NCI-H82 treated with DMSO at 0.1 percent for 48 hours (cell line): ENCODE measurements around the gene NTHL1.
"Not testable (repeated sequence)": the region's sequence is repeated elsewhere in the genome, so short reads cannot be mapped to it uniquely, and the experiment has no call there.

Experiments used
- DNase-seq: peaks from one replicate; lab custom pipeline; 2025; ENCODE audit not compliant: unreplicated experiment; lab: John Stamatoyannopoulos, UW

Gene NTHL1

DNA sequence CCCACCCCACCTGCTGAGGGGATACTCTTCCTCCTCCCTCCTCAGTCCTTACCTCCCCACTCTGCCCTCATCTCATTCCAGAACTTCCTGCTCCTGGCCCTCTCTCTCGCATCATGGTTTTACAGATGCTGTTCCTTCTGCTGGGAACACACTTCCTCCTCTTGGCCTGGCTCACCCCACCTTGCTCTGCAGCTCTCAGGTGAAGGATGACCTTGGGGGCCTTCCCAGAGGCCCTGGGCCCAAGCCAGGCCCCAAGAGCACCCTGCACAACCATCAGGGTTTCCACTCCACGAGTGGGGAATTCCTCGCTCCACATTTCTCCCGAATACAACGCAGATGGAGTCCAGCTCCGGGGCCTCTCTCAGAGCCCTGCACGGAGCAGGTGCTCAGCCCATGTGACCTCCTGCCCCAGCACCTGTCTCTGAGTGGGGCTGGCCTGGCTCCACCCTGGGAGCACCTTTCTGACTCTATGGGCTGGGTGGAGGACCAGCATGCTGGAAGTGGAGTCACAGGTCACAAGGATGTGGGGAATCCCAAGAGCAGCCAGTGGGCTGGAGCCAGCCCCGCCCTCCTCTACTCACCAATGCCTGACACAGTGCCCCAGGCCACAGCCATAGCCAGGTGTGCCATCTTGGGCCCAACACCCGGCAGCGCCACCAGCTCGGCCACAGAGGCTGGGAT is 4.5 kb downstream of the NTHL1 start:
- DNase-seq: no peak

DNA sequence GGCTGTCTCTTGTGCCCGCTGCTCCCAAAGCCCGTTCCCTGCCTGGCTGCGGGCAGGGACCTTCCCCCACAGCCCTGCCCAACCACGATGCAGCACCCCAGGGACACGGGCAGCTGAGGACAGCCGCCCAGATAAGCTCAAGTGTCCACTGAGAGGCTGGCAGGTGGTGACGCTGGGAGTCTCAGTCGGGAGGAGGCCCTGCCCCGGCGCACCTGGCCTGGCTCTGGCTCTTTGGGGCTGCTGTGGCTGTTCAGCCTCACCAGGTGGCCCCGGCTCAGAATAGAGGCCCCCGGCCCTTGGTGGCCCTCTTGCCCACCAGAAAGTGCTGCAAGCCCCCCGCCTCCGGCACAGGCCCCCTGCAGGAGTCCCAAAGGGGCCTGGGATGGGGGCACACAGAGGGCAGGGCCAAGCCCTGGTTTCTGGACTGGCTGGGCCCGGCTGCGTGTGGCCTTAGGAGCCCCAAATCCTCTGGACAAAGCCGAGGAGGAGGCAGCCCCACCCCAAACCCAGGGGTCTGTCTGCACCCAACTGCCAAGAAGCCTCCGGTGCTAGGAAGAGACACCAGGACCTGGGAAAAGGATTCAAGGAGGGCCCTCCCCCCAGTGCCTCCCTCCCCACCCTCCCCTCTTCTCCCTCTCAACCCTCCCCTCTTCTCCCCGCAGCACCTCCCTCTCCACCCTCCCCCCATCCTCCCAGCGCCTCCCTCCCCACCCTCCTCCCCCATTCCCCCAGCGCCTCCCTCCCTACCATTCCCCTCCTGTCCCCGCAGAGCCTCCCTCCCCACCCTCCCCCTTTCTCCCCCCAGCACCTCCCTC is 5.3 kb downstream of the NTHL1 start:
- no peak for DNase-seq

DNA sequence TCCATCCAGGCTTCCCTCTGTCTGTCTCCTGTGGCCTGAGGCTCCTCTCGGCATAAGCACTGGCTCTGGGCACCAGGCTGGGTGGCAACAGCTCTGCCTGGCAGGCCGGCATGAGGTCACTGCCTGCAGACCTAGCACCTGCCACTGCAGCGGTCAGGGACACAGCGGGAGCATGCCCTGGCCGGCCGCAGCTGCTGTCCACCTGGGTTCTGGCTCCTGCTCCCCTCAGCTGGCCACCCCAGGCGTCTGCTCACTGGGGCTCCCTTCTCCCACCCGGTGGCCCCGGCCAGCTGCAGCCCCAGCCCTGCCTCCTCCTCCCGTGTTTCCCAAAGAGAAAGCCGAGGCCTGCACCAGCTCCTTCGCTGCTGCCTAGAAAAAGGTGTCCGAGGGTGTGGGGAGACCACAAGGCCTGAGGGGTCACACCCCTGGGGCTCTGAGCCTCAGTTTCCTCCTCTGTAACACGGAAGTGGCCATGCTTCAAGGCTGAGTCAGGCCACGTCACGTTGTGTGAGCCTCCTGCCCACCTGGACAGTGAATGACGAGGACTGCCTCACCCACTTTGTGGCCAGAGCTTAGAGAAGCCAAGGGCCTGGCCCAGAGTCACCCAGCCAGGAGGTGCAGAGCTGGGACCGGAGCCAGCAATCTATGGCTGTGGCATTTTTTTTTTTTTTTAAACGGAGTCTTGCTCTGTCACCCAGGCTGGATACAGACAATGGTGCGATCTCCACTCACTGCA is 6.7 kb downstream of the NTHL1 start:
- no peak for DNase-seq

DNA sequence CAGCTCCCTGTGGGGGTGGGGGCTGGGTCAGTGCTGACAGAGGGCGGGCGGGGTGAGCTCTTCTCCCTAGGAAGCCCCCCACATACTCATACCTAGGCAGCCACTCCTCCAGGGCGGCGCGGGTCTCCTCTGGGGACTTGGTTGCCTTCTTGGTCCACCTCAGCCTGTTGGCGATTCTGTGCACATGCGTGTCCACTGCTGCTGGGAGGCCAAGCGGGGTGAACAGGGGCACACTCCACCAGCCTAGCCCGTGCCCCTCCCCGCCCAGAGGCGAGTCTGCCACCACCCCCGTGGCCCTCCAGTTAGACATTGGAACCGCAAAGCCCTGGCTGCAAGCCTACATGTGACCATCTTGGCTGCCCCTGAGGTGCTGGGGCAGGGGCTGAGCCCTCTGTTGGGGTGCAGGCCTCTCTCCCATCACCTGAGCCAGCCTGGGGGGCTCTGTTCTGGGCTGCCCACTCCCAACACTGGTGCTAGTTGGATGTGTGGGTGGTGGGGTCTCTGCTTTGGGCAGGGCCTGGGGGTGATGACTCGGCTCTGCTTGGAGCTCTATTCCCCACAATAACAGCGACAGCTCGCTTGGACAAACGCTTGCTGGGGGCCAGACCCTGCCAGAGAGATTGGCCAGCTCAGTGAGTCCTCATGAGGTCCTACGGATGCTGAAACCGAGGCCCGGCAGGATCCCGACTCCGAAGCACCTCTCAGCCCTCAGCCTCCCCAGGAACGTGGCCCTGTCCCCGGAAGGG is 7.4 kb downstream of the NTHL1 start:
- DNase-seq: no peak

DNA sequence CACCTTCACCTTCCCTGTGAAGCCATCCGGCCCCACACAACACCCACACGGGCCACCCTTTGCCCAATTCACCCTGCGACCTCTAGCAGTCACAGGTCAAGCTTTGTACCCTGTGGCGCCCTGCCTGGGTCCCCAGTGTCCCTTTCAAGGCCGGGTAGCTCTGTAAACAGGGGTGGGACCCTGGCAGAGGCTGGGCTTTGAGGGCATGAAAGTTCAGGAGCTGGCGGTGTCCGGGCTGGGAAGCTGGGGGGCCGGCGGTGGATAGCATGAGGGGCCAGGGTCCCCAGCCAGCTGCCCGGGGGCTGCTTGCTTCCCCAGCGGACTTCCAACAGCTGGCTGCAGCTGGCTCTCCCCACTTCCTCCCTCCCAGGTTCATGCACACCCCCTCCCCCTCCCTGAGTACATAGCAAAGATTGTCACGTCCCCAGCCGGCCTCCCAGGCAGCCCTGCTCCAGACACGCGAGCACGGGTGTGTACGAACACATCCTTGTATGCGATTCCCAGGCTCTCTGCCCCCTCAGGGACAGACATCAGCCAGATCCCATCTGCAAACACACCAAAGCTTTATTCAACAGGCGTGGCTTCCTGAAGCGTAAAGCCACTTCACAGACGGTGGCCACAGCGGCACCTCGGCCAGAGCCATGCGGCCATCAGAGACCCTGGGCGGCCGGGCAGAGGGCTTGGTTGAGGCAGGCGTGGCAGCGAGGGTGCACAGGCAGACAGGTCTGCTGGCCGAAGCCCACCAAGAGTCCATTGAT is 8.2 kb downstream of the NTHL1 start:
- DNase-seq: no peak

DNA sequence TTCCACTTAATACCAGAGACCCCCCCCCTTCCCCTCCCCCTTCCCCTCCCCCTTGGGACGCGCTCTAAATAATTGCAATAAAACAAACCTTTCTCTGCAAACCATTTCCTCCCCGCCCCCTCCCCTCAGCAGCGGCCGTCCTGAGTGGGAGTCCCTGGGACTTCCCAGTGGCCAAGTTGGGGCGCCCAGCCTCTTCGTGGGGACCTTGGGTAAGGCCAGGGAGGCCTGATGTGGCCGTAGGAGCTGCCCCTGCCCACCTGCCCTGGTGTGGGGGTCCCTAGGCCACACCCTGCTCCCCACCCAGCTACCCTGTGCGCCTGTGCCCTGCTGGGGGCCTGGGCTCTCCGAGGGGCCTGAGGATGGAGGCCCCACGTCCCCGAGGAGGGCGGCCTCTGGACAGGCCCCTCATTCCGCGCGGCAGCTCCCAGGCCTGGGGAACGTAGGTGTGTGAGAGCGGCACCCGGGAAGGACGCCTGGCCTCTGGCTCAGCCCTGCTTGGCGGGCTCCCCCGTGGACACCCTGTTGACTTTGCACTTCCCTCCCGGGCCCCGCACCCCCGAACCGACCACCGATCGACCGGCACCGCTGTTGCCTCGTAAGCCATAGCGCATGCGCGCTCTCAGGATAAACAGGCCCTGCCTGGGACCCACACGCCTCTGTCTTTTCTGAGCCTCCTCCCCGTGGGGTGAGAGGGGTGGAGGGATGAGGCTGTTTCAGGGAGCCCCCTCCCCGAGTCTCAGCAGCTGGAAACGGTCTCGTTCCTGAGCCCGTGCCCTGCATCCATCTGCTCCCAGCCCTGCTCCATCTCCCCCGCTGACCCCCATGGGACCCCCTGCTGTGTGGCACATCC is 9.0 kb downstream of the NTHL1 start:
- no peak for DNase-seq

DNA sequence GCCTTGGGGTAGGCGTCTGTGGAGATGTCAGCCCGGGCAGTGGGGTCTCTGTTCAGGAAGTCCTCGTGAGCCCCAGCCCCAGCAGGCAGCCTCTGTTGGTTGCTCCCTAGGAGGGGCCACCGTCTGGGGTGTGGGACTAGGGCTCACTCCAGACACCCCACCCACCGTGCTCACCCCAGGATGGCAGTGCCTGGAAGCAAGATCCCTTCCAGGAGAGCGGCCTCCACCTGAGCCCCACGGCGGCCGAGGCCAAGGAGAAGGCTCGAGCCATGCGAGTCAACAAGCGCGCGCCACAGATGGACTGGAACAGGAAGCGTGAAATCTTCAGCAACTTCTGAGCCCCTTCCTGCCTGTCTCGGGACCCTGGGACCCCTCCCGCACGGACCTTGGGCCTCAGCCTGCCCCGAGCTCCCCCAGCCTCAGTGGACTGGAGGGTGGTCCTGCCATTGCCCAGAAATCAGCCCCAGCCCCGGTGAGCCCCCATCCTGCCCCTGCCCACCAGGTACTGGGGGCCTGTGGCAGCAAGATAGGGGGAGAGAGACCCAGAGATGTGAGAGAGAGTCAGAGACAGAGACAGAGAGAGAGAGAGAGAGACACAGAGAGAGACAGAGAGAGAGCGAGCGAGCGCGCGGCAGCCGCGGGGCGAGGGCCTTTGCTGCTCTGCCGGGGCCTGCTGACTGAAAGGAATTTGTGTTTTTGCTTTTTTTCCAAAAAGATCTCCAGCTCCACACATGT is 9.8 kb downstream of the NTHL1 start:
- DNase-seq: no peak

DNA sequence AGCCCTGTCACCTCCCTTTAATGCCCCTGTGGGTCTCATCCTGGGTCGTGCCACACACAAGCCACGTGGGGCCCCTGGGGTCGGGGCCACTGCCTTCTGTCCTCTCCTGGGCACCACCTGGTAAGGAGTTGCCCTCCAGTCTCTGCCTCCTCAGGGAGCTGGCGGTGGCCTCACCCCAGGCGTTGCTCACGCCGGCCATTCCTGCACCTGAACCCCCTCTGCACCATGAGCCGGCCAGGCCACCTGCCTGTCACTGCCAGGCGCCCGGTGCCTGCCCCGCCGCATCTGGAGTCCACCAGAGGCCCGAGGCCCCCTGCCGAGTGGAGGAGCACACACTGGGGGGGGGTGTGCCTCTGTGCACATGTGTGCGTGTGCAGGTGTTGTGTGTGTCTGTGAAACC is 10.5 kb downstream of the NTHL1 start:
- DNase-seq: no peak

DNA sequence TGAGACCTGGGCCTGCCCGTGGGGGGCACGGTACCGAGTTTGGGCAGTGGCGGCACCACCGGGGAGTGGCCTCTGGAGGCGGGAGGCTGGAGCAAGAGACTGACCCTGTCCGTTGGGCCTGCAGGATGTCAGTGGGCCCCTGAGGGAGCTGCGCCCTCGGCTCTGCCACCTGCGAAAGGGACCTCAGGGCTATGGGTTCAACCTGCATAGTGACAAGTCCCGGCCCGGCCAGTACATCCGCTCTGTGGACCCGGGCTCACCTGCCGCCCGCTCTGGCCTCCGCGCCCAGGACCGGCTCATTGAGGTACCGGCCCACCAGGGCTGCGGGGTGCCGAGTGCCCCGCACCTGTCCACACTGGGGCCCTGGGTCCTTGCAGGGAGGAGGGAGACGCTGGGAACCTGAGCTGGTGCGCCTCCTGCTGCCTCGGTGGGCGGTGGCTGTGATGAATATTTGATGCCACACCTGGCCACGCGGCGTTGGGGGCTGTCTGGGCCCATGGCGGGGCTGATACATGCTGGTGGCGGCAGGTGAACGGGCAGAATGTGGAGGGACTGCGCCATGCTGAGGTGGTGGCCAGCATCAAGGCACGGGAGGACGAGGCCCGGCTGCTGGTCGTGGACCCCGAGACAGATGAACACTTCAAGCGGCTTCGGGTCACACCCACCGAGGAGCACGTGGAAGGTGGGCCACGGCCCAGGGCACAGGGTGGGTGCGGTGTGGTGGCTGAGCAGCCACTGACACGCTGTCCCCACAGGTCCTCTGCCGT is 11.3 kb downstream of the NTHL1 start:
- DNase-seq: no peak

DNA sequence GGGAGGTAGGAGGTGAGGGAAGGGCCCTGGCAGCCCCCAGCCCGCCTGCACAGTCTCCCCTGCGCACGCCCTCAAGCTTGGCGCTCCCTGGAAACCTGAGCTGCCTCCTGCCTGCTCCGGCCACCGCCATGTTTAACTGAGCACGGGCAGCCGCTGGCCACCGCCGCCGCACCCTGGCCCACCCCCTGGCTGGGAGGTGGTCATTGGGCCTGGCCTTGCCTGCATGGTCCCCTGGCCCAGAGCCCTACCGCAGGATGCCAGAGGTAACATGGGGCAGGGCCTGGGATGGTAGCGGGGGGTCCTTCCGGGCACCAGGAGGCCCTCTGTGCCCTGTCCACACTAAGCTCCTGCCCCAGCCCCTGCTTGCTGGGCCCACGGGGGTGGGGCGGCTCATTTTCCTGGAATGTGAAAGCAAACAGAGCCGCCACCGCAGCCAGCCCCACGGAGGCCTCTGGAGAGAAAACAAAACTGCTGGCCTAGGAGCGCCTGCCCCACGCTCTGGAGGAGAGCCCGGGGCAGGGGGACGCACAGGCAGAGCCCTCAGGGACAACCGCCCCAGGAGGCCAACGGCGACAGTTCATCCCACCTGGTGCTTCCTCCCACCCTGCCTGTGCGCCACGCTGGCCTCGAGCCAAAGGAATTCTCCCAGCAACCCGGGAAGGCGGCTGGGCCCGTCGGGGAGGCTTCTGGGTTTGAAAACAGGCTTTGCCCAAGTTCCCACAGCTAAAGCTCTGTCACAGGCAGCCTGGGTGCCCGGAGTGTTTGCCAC is 12.0 kb downstream of the NTHL1 start:
- DNase-seq: no peak

DNA sequence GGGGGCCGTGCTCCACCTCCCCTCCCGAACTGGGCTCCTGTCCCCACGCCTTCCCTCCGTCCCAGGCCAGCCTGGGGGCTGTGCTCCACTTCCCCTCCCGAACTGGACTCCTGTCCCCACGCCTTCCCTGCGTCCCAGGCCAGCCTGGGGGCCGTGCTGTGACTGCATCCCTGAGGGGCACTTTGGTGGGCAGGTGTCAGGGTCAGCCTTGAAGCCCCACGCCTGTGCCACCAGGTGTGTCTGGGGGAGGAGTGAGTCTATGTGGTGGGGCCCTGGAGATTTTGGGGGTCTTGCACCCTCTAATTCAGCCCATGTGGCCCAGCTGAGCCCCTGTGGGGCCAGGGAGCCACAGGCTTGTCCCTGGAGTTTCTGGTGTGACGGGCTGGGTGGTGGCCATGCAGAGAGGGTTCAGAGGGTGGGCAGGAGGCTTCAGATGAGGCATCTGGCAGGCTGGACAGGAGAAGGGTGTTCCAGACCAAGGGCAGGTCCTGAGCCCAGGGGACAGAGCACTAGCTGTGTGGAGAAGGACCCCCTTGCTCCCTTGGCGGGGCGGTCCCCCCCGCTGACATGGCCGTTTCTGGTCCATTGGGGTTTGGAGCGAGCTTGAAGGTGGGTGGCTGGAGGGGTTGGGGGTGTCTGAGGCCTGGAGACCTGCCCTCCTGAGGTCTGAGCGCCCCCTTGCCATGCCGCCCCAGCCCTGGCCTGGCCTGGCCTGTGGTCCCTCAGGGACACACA is 12.8 kb downstream of the NTHL1 start:
- DNase-seq: no peak

DNA sequence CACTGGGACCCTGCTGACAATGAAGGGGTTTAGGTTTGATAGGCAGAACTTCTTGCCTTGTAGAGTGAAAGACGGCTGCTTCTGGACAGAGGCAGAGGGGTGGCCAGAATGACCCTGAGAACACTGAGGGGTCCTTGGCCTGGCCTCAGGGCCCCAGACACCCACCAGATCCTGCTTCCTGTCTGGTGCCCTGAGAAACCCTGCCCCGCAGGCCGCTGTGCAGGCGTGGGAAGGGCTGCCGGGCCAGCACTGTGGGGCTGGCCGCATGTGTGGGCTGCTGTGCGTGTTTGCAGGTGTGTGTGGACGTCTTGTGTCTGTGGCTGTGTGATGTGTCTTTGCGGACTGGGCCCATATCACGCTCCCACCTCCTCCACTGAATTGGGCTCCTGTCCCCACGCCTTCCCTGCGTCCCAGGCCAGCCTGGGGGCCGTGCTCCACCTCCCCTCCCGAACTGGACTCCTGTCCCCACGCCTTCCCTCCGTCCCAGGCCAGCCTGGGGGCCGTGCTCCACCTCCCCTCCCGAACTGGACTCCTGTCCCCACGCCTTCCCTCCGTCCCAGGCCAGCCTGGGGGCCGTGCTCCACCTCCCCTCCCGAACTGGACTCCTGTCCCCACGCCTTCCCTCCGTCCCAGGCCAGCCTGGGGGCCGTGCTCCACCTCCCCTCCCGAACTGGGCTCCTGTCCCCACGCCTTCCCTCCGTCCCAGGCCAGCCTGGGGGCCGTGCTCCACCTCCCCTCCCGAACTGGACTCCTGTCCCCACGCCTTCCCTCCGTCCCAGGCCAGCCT is 13.5 kb downstream of the NTHL1 start:
- not testable (repeated sequence) for DNase-seq

DNA sequence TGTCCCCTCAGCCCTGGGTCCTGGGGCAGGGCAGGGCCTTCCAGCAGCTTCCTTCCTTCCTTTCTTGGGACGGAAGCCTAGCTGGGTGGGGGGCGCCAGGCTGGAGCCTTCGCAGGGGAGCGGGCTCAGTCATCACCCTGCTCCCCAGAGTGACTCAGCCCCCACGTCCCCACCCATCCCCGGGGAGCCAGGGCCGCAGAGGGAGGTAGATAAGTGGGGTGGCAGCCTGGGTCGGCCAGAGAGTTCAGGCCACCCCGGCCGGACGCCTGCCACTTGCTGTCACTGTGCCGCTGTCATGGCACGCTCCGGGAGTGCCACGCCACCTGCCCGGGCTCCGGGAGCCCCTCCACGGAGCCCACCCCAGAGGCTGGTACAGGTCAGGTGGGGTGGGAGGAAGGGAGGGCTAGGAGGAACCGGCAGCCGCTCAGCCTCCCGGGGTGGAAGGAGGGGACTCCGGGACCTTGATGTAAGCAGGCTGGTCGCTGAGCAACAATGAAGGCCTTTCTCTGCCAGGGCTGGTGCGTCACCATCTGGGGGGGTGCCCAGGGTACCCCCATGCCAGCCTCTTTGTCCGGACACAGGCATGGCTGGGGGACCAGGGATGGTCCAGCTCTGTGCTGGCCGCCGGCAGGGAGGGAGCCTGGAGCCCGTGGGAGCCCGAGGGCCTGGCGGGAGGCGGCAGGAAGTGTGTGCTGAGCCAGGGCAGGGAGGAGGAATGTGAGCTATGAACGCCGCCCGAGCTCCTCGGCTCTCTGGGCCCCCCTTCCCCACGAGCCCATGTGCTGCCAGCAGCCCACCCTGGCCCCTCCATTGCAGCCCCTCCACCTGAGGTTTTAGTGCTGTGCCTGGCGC is 14.4 kb downstream of the NTHL1 start:
- DNase-seq: no peak

DNA sequence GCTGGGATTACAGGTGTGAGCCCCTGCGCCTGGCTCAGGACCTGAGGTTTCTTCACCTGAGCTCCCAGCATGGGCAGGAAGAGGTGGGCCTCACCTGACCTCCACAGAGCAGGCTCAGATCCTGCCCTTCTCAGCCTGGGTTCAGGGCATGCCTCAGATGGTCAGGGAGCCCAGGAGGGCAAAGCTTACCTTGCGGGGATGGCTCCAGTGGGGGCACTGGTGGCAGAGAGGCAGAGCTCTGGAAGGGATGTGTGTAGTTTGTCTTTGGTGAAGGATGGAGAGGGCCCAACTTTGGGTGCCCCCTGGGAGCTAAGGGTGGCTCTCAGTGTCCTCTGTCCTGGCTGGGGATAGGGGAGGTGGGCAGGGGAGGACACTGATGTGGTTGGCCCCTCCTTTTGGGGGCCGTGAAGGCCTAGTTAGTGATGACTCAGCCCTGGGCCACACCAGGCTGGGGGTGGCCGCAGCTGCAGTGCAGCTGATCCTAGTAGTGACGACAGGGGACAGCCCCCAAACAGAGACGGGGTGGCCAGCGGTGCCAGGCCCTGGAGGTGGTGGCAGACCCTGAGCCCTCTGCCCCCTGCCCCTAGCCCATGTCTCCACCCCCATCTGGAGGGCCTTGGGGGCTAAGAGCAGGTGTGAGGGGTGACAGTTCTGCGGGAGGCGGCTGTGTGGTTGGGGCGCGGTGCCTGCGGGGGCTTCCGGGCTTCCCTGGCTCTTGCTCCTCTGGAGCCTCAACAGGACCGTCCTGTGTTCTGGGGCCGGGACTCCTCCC is 15.2 kb downstream of the NTHL1 start:
- no peak for DNase-seq
